Stimulated activated CD4-positive, alpha-beta T cell treated with anti-CD3 and anti-CD28 coated beads, TNF-alpha, amount 100 ng/mL, for 24 hours (primary cell): ENCODE data around the gene CDC42EP1.
"Not testable (repeated sequence)": the region's sequence is repeated elsewhere in the genome, so short reads cannot be mapped to it uniquely, and the experiment has no call there.

ENCODE experiments used
- DNase-seq, 3 experiments: peaks; one replicate each; pipeline ENCODE4 v3.0.0-alpha.2; 2020; ENCODE audit warnings: low read depth in 3 of 3

Gene CDC42EP1

GRCh38 chr22:37578002-37578401, 17.7 kb downstream of the CDC42EP1 start:
- DNase-seq, result no peak

- DNase-seq, result no peak
These were observed 21.2 kb downstream of the CDC42EP1 start for GRCh38 chr22:37581504-37581903.

GRCh38 chr22:37582526-37582925, 22.2 kb downstream of the CDC42EP1 start:
- no peak for DNase-seq

- no peak for DNase-seq
These were observed 28.4 kb downstream of the CDC42EP1 start for GRCh38 chr22:37588546-37589215.

GRCh38 chr22:37589636-37590035, 29.4 kb downstream of the CDC42EP1 start:
- DNase-seq, result no peak

GRCh38 chr22:37591081-37591480, 30.8 kb downstream of the CDC42EP1 start:
- DNase-seq, result not testable (repeated sequence)

- no peak for DNase-seq
These were observed 31.6 kb downstream of the CDC42EP1 start for GRCh38 chr22:37591823-37592404.

GRCh38 chr22:37594237-37594636, 34.0 kb downstream of the CDC42EP1 start:
- DNase-seq, result no peak

- DNase-seq, result no peak
These were observed 38.9 kb downstream of the CDC42EP1 start for GRCh38 chr22:37599153-37599552.

- DNase-seq, result no peak
These were observed 40.9 kb downstream of the CDC42EP1 start for GRCh38 chr22:37601203-37601539.

- no peak for DNase-seq
These were observed 41.5 kb downstream of the CDC42EP1 start for GRCh38 chr22:37601540-37602442.

- not testable (repeated sequence) for DNase-seq
These were observed 42.4 kb downstream of the CDC42EP1 start for GRCh38 chr22:37602546-37603277.

GRCh38 chr22:37604074-37604473, 43.8 kb downstream of the CDC42EP1 start:
- DNase-seq, result no peak

- peak in 1 of 3 experiments; percentile 39 for DNase-seq
These were observed 44.6 kb downstream of the CDC42EP1 start for GRCh38 chr22:37604875-37605274.

GRCh38 chr22:37607010-37607934, 47.0 kb downstream of the CDC42EP1 start:
- peak; percentile 86 to 90 (median 86) for DNase-seq

- DNase-seq, result no peak
These were observed 47.7 kb downstream of the CDC42EP1 start for GRCh38 chr22:37607935-37608476.

GRCh38 chr22:37608477-37609239, 48.4 kb downstream of the CDC42EP1 start, which contains the start of gene GGA1:
TSS of gene GGA1 (plus strand) at chr22:37608834. CDS start at chr22:37608861, 27 bp downstream.
- DNase-seq, result peak; percentile 91 to 95 (median 91)

- DNase-seq, result no peak
These were observed 49.2 kb downstream of the CDC42EP1 start for GRCh38 chr22:37609240-37610152.

GRCh38 chr22:37610153-37610475, 49.8 kb downstream of the CDC42EP1 start:
- DNase-seq, result not testable (repeated sequence)
